C4-2B (cell line): ENCODE results near the gene TIAM2.

Experiments used
- CTCF ChIP-seq: fragments of 450-650 bp; conservative IDR thresholded peaks from 2 replicates; pipeline ENCODE4 v1.5.1; 2017; ENCODE audit warnings: mild to moderate bottlenecking
- ZFX ChIP-seq: fragments of 450-650 bp; IDR thresholded peaks from 2 replicates; pipeline ENCODE4 v1.6.1; 2017

GRCh38 chr6:154956771-154957522 lies 38.2 kb upstream of the TIAM2 start:
- TF ChIP-seq CTCF, result no peak
- TF ChIP-seq ZFX, result no peak
